ENCODE results near the gene FXYD5.

DNA sequence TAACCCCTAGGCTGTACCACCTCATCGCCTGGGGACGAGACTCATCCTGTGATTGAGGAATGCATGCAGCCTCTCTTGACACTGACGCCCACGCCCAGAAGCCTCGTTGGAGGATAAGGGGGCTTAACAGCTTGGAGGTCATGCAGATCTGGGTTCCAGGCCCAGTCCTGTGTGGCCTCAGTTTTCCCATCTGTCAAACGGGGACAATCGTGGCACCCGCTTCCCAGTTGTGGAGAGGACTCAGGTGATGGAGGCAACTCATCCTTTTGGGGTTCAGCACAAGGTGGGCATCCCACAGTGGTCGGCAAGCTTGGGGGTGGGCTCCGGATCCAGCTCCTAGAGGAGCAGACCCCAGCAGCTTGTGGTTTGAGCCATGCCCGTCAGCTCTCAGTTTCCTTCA is 18.3 kb upstream of the FXYD5 start:
- TF ChIP-seq, protein P1, sequence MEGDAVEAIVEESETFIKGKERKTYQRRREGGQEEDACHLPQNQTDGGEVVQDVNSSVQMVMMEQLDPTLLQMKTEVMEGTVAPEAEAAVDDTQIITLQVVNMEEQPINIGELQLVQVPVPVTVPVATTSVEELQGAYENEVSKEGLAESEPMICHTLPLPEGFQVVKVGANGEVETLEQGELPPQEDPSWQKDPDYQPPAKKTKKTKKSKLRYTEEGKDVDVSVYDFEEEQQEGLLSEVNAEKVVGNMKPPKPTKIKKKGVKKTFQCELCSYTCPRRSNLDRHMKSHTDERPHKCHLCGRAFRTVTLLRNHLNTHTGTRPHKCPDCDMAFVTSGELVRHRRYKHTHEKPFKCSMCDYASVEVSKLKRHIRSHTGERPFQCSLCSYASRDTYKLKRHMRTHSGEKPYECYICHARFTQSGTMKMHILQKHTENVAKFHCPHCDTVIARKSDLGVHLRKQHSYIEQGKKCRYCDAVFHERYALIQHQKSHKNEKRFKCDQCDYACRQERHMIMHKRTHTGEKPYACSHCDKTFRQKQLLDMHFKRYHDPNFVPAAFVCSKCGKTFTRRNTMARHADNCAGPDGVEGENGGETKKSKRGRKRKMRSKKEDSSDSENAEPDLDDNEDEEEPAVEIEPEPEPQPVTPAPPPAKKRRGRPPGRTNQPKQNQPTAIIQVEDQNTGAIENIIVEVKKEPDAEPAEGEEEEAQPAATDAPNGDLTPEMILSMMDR (IDR thresholded peaks at IDR 0.05; ENCODE audit: poor library complexity, severe bottlenecking) = no peak
- no peak for TF ChIP-seq SMC3 (conservative IDR thresholded peaks at IDR 0.05; ENCODE audit: poor library complexity)
